ENCODE results near the gene TMEM255B.
"Not testable (repeated sequence)": the region's sequence is repeated elsewhere in the genome, so short reads cannot be mapped to it uniquely, and the experiment has no call there.

TMEM255B gene

GRCh38 chr13:113833111-113833830 lies 74.2 kb downstream of the TMEM255B start:
- TF ChIP-seq MAX (IDR thresholded peaks at IDR 0.05; ENCODE audit: low read depth, low read length) = no peak
- TF ChIP-seq MYC (IDR thresholded peaks at IDR 0.05; ENCODE audit: low read depth, low read length) = no peak
- no peak for TF ChIP-seq CTCF (IDR thresholded peaks at IDR 0.05; ENCODE audit: low read depth, low read length)
- no peak for TF ChIP-seq POLR2A (IDR thresholded peaks at IDR 0.05; ENCODE audit: extremely low read depth, insufficient read length)
- H3K4me3 ChIP-seq (ENCODE audit: low read depth, low read length) = no peak overlapping the region
- no peak for DNase-seq (ENCODE audit: low read depth)

GRCh38 chr13:113834006-113834405 lies 75.0 kb downstream of the TMEM255B start:
- not testable (repeated sequence) for DNase-seq (ENCODE audit: low read depth); H3K4me3 ChIP-seq (ENCODE audit: low read depth, low read length)

GRCh38 chr13:113834496-113835200 lies 75.6 kb downstream of the TMEM255B start:
- TF ChIP-seq MAX (IDR thresholded peaks at IDR 0.05; ENCODE audit: low read depth, low read length) (no peak), CTCF (IDR thresholded peaks at IDR 0.05; ENCODE audit: low read depth, low read length) (no peak), MYC (IDR thresholded peaks at IDR 0.05; ENCODE audit: low read depth, low read length) (no peak), POLR2A (IDR thresholded peaks at IDR 0.05; ENCODE audit: extremely low read depth, insufficient read length) (no peak)
- no peak overlapping the region for H3K4me3 ChIP-seq (ENCODE audit: low read depth, low read length)
- no peak for DNase-seq (ENCODE audit: low read depth)

GRCh38 chr13:113835461-113836270 lies 76.6 kb downstream of the TMEM255B start:
- TF ChIP-seq CTCF (IDR thresholded peaks at IDR 0.05; ENCODE audit: low read depth, low read length) (no peak), POLR2A (IDR thresholded peaks at IDR 0.05; ENCODE audit: extremely low read depth, insufficient read length) (no peak), MYC (IDR thresholded peaks at IDR 0.05; ENCODE audit: low read depth, low read length) (no peak), MAX (IDR thresholded peaks at IDR 0.05; ENCODE audit: low read depth, low read length) (no peak)
- H3K4me3 ChIP-seq (ENCODE audit: low read depth, low read length) = no peak overlapping the region
- DNase-seq (ENCODE audit: low read depth) = peak; percentile 58

- DNase-seq (ENCODE audit: low read depth) = peak; percentile 45
- H3K4me3 ChIP-seq (ENCODE audit: low read depth, low read length) = no peak overlapping the region
- TF ChIP-seq POLR2A (IDR thresholded peaks at IDR 0.05; ENCODE audit: extremely low read depth, insufficient read length) = no peak
- TF ChIP-seq MYC (IDR thresholded peaks at IDR 0.05; ENCODE audit: low read depth, low read length) = no peak
- TF ChIP-seq CTCF (IDR thresholded peaks at IDR 0.05; ENCODE audit: low read depth, low read length) = no peak
- TF ChIP-seq MAX (IDR thresholded peaks at IDR 0.05; ENCODE audit: low read depth, low read length) = no peak
Observed at GRCh38 chr13:113836768-113837559, 77.9 kb downstream of the TMEM255B start.

Data from NB4 (cell line).